ENCODE measurements around the gene GRID2.

- TF ChIP-seq BHLHE40 (IDR thresholded peaks at IDR 0.05; ENCODE audit: low read depth, low read length), result no peak
- no peak for TF ChIP-seq CTCF (conservative IDR thresholded peaks at IDR 0.05; ENCODE audit: low read depth, low read length)
- TF ChIP-seq MAFK (IDR thresholded peaks at IDR 0.05; ENCODE audit: low read depth, low read length), result no peak
- no peak for TF ChIP-seq RCOR1 (IDR thresholded peaks at IDR 0.05; ENCODE audit: insufficient replicate concordance, low read length)
- TF ChIP-seq MXI1 (IDR thresholded peaks at IDR 0.05; ENCODE audit: borderline replicate concordance, low read depth, low read length), result no peak
- no peak for TF ChIP-seq RAD21 (IDR thresholded peaks at IDR 0.05; ENCODE audit: low read length)
- no peak for TF ChIP-seq SMC3 (IDR thresholded peaks at IDR 0.05; ENCODE audit: low read depth, low read length)
- TF ChIP-seq, protein P1, sequence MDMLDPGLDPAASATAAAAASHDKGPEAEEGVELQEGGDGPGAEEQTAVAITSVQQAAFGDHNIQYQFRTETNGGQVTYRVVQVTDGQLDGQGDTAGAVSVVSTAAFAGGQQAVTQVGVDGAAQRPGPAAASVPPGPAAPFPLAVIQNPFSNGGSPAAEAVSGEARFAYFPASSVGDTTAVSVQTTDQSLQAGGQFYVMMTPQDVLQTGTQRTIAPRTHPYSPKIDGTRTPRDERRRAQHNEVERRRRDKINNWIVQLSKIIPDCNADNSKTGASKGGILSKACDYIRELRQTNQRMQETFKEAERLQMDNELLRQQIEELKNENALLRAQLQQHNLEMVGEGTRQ (IDR thresholded peaks at IDR 0.05; ENCODE audit: low read depth, low read length), result no peak
- TF ChIP-seq RFX5 (IDR thresholded peaks at IDR 0.05; ENCODE audit: low read depth, low read length), result no peak
These were observed 684.5 kb downstream of the GRID2 start for GRCh38 chr4:92988301-92988700.
